ENCODE results near the gene SDK1.

GRCh38 chr7:3862774-3863173 lies 561.7 kb downstream of the SDK1 start:
- TF ChIP-seq REST (IDR thresholded peaks at IDR 0.05): no peak
- TF ChIP-seq POLR2A (IDR thresholded peaks at IDR 0.05; ENCODE audit: low read length): no peak
- TF ChIP-seq PHF8 (IDR thresholded peaks at IDR 0.05; ENCODE audit: borderline replicate concordance, low read depth): no peak
- TF ChIP-seq CEBPB (IDR thresholded peaks at IDR 0.05): no peak
- no peak for TF ChIP-seq CTCF (IDR thresholded peaks at IDR 0.05)
- no peak for TF ChIP-seq USF2 (IDR thresholded peaks at IDR 0.05)
- no peak for TF ChIP-seq CBX2 (IDR thresholded peaks at IDR 0.05; ENCODE audit: borderline replicate concordance, low read depth)
- no peak for TF ChIP-seq SREBF2 (IDR thresholded peaks at IDR 0.05)
- no peak for TF ChIP-seq MAX (IDR thresholded peaks at IDR 0.05)
- TF ChIP-seq POLR2AphosphoS2 (conservative IDR thresholded peaks at IDR 0.05; ENCODE audit: low read length): no peak
- TF ChIP-seq BCL3 (IDR thresholded peaks at IDR 0.05): no peak
- no peak for TF ChIP-seq RFX5 (IDR thresholded peaks at IDR 0.05)

Measured in A549 (cell line).